Measurements from ENCODE around the gene RAB26. TPM values are rescaled to one million over a fixed set of nuclear protein-coding genes. Genes with fewer than 3 reads are reported as not detected.

The RAB26 gene
- total and polyA plus RNA-seq, 2 of the 13 experiments (the other 11 are each of a cell fraction or from before 2014, with no cell fraction given): 0.86 to 3.6 TPM

- TF ChIP-seq NFE2L1 (CRISPR knock-in tag; IDR thresholded peaks at IDR 0.05; ENCODE audit: borderline replicate concordance): no peak
- no peak for TF ChIP-seq ZBTB1 (CRISPR knock-in tag; IDR thresholded peaks at IDR 0.05; ENCODE audit: borderline replicate concordance)
- TF ChIP-seq ZNF207 (IDR thresholded peaks at IDR 0.05; ENCODE audit: borderline replicate concordance): no peak
- TF ChIP-seq ZNF224 (CRISPR knock-in tag; IDR thresholded peaks at IDR 0.05): no peak
- TF ChIP-seq FLYWCH1 (CRISPR knock-in tag; IDR thresholded peaks at IDR 0.05): no peak
- TF ChIP-seq MEF2D (CRISPR knock-in tag; IDR thresholded peaks at IDR 0.05): no peak
Observed at GRCh38 chr16:2194166-2194834, 45.9 kb downstream of the RAB26 start (continued).

GRCh38 chr16:2194852-2195321, 46.5 kb downstream of the RAB26 start:
- Histone ChIP-seq H4K20me1 (ENCODE audit: insufficient read depth, low read length) (no peaks in the 10 kb centered on the region), H3K4me3 (replicated peaks in 1 of 3; ENCODE audit: insufficient read depth in 1 of 3, low read depth in 2 of 3, low read length in 3 of 3) (peak overlapping the region; percentile 9 to 66 (median 53); a peak in 4 of 6 replicates), H3K9ac (ENCODE audit: insufficient read depth, low read depth, low read length) (peak overlapping the region; percentile 44; the same call in 1 of the 2 replicates), H2AFZ (ENCODE audit: low read length) (no peak overlapping the region), H3K27me3 (ENCODE audit: control insufficient read depth in 1 of 2, insufficient read depth in 2 of 2, low read length in 2 of 2) (peaks cover 2 to 33% of the 10 kb centered on the region in 2 experiments; a peak in 3 of 5 replicates), H3K36me3 (replicated peaks in 1 of 2; ENCODE audit: control insufficient read depth in 1 of 2, insufficient read depth in 2 of 2, low read length in 2 of 2) (no peaks in the 10 kb centered on the region), H3K27ac (ENCODE audit: extremely low read length, insufficient read depth, low read length) (no peak overlapping the region), H3K9me3 (ENCODE audit: low read length) (no peaks in the 10 kb centered on the region), H3K79me2 (ENCODE audit: insufficient read depth, low read length) (no peaks in the 10 kb centered on the region), H3K4me1 (ENCODE audit: insufficient read depth, low read length) (peaks cover 59% of the 10 kb centered on the region), H3K4me2 (ENCODE audit: low read depth, low read length) (peak overlapping the region; percentile 71)
- ATAC-seq (peak; percentile 68), DNase-seq (ENCODE audit: low spot score) (peak; percentile 67), FAIRE-seq (peak; percentile 71)
- in situ Hi-C loops (cut with HindIII; ENCODE audit: extremely low pct_ligation_motif_present, low pct_unique_long_range_greater_than_20kb) (no loop called here), intact Hi-C loops (cut with micrococcal nuclease; ENCODE audit: unreplicated experiment) (loop anchor here (5.0 kb wide), 2 partner anchors 33 to 57 kb away; partner anchors contain the start of gene ECI1)
- CTCF ChIA-PET (ENCODE audit: low intra/inter-chr PET ratio, low total read pairs): interaction anchor here (1.6 kb wide), 1 partner anchor 56 kb away, joined by 6 read pairs; the partner anchor contains the start of gene ECI1
- POLR2A ChIA-PET: interaction anchor here (0.8 to 2.9 kb wide), 9 partner anchors 10 to 56 kb away, joined by 3 to 19 read pairs (median 4); partner anchors contain the start of genes E4F1, ECI1, PGP and TRAF7
- WGBS (ENCODE audit: low lambda C conversion rate): 6% methylated on average over 6 of the region's 10 CpGs
- no TSS peak for BruUV-seq (replicated peaks)
- TF ChIP-seq NRL (CRISPR knock-in tag; IDR thresholded peaks at IDR 0.05; ENCODE audit: borderline replicate concordance) (no peak), ZNF569 (CRISPR knock-in tag; IDR thresholded peaks at IDR 0.05; ENCODE audit: borderline replicate concordance) (no peak), THYN1 (CRISPR knock-in tag; IDR thresholded peaks at IDR 0.05; ENCODE audit: borderline replicate concordance, low read depth) (no peak), ZNF468 (CRISPR knock-in tag; IDR thresholded peaks at IDR 0.05) (0 out of 2 replicates have a peak, but pooled peaks have one; percentile 46), ZNF574 (CRISPR knock-in tag; IDR thresholded peaks at IDR 0.05) (0 out of 2 replicates have a peak, but pooled peaks have one; percentile 32), ATF7-NPFF (CRISPR knock-in tag; IDR thresholded peaks at IDR 0.05; ENCODE audit: low read depth) (no peak), ZSCAN31 (CRISPR knock-in tag; IDR thresholded peaks at IDR 0.05; ENCODE audit: low read depth) (no peak), ZGPAT (CRISPR knock-in tag; IDR thresholded peaks at IDR 0.05) (0 out of 2 replicates have a peak, but pooled peaks have one; percentile 34), THAP11 (CRISPR knock-in tag; IDR thresholded peaks at IDR 0.05) (no peak), PTBP1 (IDR thresholded peaks at IDR 0.05; ENCODE audit: low read depth, low read length, poor library complexity, severe bottlenecking) (no peak)
